DMS 273 (cell line): ENCODE results near the gene ELOVL6.
A peak's percentile ranks its signal among the peaks of the same experiment; 100 is the strongest.

ENCODE experiments used
- DNase-seq: peaks from one replicate; lab custom pipeline; 2025; ENCODE audit not compliant: unreplicated experiment; lab: John Stamatoyannopoulos, UW

Gene ELOVL6

GRCh38 chr4:109998867-109999584 is 199.4 kb downstream of the ELOVL6 start:
- peak; percentile 72 for DNase-seq

GRCh38 chr4:109996526-109996925 is 201.9 kb downstream of the ELOVL6 start:
- DNase-seq: no peak
